SJSA1 (cell line): Measurements from ENCODE around the gene CENPF. TPM values are rescaled to one million over a fixed set of nuclear protein-coding genes. Genes with fewer than 3 reads are reported as not detected.
"Not testable (repeated sequence)": the region's sequence is repeated elsewhere in the genome, so short reads cannot be mapped to it uniquely, and the experiment has no call there.

Source experiments
- DNase-seq, 2 experiments: peaks; one replicate each; pipeline ENCODE4 v3.0.0-alpha.2; 2015 to 2020; ENCODE audit warnings: low spot score in 2 of 2, low read depth in 1 of 2
- H3K27ac ChIP-seq: fragments of 250-450 bp; sonication (Bioruptor Pico); 2 replicates; pipeline ENCODE4 v1.5.1; 2020; ENCODE audit warnings: mild to moderate bottlenecking, moderate library complexity
- H3K27me3 ChIP-seq: fragments of 250-450 bp; sonication (Bioruptor Pico); replicated peaks from 2 replicates; pipeline ENCODE4 v1.5.1; 2020; ENCODE audit warnings: mild to moderate bottlenecking, moderate library complexity
- H3K36me3 ChIP-seq: fragments of 250-450 bp; sonication (Bioruptor Pico); 2 replicates; pipeline ENCODE4 v1.5.1; 2020; ENCODE audit warnings: mild to moderate bottlenecking
- H3K4me1 ChIP-seq: fragments of 250-450 bp; sonication (Bioruptor Pico); replicated peaks from 2 replicates; pipeline ENCODE4 v1.6.1; 2021; ENCODE audit warnings: mild to moderate bottlenecking
- H3K4me3 ChIP-seq: fragments of 250-450 bp; sonication (Bioruptor Pico); 2 replicates; pipeline ENCODE4 v1.5.1; 2020; ENCODE audit warnings: mild to moderate bottlenecking
- H3K9me3 ChIP-seq: fragments of 250-450 bp; sonication (Bioruptor Pico); replicated peaks from 2 replicates; pipeline ENCODE4 v1.5.1; 2020; ENCODE audit warnings: mild to moderate bottlenecking
- total RNA-seq: library from RNA; depleted of rRNA; stranded (reverse); fragments of >200 nt; shearing (Covaris generic); gene quantifications from 2 replicates; pipeline ENCODE4 v1.2.3, GENCODE V29; 2014

CENPF gene
- total RNA-seq, 1 experiment from 2014 or later = 182 TPM

GRCh38 chr1:214664651-214665433 is 61.8 kb downstream of the CENPF start:
- no peak for DNase-seq
- Histone ChIP-seq H3K36me3 (peaks cover 96% of the 10 kb centered on the region), H3K27ac (no peak overlapping the region)

GRCh38 chr1:214665606-214666110 is 62.7 kb downstream of the CENPF start:
- no peaks in the 10 kb centered on the region for H3K9me3 ChIP-seq

More at GRCh38 chr1:214664651-214665433, 61.8 kb downstream of the CENPF start:
- Histone ChIP-seq H3K9me3 (no peaks in the 10 kb centered on the region), H3K4me3 (no peak overlapping the region), H3K4me1 (no peaks in the 10 kb centered on the region), H3K27me3 (no peaks in the 10 kb centered on the region)

GRCh38 chr1:214666674-214667073 is 63.7 kb downstream of the CENPF start:
- H3K4me3 ChIP-seq = no peak overlapping the region
- no peaks in the 10 kb centered on the region for H3K4me1 ChIP-seq
- DNase-seq = no peak
- peaks cover 87% of the 10 kb centered on the region for H3K36me3 ChIP-seq
- H3K9me3 ChIP-seq = no peaks in the 10 kb centered on the region
- no peaks in the 10 kb centered on the region for H3K27me3 ChIP-seq
- no peak overlapping the region for H3K27ac ChIP-seq

More at GRCh38 chr1:214665606-214666110, 62.7 kb downstream of the CENPF start:
- H3K4me3 ChIP-seq = no peak overlapping the region
- no peaks in the 10 kb centered on the region for H3K4me1 ChIP-seq
- no peak for DNase-seq
- no peaks in the 10 kb centered on the region for H3K27me3 ChIP-seq
- peaks cover 96% of the 10 kb centered on the region for H3K36me3 ChIP-seq
- H3K27ac ChIP-seq = no peak overlapping the region

- no peaks in the 10 kb centered on the region for H3K27me3 ChIP-seq
- no peaks in the 10 kb centered on the region for H3K9me3 ChIP-seq
- no peaks in the 10 kb centered on the region for H3K4me1 ChIP-seq
- H3K36me3 ChIP-seq = peaks cover 64% of the 10 kb centered on the region
- no peak overlapping the region for H3K27ac ChIP-seq
- no peak for DNase-seq
- H3K4me3 ChIP-seq = no peak overlapping the region
Observed at GRCh38 chr1:214670098-214670497, 67.1 kb downstream of the CENPF start.

- not testable (repeated sequence) for H3K4me3 ChIP-seq, DNase-seq, H3K9me3 ChIP-seq, H3K4me1 ChIP-seq, H3K27me3 ChIP-seq, H3K27ac ChIP-seq
- peaks cover 34% of the 10 kb centered on the region for H3K36me3 ChIP-seq
Observed at GRCh38 chr1:214673029-214673428, 70.0 kb downstream of the CENPF start.

DNA sequence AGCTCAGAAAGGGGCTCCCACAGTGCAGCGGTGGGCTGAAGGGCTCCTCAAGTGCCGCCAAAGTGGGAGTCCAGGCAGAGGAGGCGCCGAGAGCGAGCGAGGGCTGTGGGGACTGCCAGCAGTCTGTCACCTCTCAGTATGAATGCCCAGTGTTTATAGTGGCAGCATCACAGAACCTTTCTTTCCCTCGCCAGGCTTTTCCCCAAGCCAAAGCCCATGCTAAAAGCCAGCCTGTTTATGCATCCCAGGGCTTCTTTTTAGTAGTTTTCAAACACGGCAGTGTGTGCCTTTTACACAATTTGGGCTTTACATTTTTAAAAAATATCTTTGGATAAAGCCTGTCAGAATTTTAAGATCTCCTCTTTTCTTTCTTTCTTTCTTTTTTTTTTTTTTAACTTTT is 70.6 kb downstream of the CENPF start:
- no peaks in the 10 kb centered on the region; the same call in 1 of the 2 replicates for H3K27me3 ChIP-seq
- H3K36me3 ChIP-seq = peaks cover 29% of the 10 kb centered on the region
- H3K4me1 ChIP-seq = no peaks in the 10 kb centered on the region
- DNase-seq = no peak
- H3K27ac ChIP-seq = no peak overlapping the region
- H3K4me3 ChIP-seq = no peak overlapping the region
- no peaks in the 10 kb centered on the region for H3K9me3 ChIP-seq

DNA sequence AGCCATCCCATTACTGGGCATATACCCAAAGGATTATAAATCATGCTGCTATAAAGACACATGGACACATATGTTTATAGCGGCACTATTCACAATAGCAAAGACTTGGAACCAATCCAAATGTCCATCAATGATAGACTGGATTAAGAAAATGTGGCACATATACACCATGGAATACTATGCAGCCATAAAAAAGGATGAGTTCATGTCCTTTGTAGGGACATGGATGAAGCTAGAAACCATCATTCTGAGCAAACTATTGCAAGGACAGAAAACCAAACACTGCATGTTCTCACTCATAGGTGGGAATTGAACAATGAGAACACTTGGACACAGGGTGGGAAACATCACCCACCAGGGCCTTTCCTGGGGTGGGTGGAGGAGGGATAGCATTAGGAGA is 72.5 kb downstream of the CENPF start:
- not testable (repeated sequence) for H3K27ac ChIP-seq, H3K4me3 ChIP-seq, H3K36me3 ChIP-seq, H3K9me3 ChIP-seq, DNase-seq, H3K4me1 ChIP-seq, H3K27me3 ChIP-seq

DNA sequence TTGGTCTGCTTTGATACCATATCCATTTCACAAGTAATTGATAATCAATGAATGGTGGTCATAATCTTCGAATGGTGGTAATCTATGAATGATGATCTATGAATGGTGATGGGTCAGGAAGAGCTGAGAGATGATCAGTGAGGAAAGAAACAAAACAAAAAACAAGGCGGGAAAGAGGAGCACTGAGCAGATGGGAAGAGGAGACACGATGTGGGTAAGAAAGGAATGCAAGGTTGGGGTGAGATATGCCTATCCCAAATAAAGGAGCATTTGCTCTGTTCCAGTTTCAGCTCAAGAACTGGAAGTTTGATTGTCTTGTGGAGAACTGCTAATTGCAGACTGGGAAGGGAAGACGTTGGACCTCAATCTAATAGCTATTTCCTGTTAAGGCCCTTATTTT is 73.8 kb downstream of the CENPF start:
- DNase-seq = no peak
- H3K4me1 ChIP-seq = no peaks in the 10 kb centered on the region
- peaks cover 7% of the 10 kb centered on the region; the same call in 1 of the 2 replicates for H3K36me3 ChIP-seq
- no peak overlapping the region for H3K27ac ChIP-seq
- H3K9me3 ChIP-seq = no peaks in the 10 kb centered on the region
- H3K4me3 ChIP-seq = no peak overlapping the region
- H3K27me3 ChIP-seq = no peaks in the 10 kb centered on the region; the same call in none of the 2 replicates

DNA sequence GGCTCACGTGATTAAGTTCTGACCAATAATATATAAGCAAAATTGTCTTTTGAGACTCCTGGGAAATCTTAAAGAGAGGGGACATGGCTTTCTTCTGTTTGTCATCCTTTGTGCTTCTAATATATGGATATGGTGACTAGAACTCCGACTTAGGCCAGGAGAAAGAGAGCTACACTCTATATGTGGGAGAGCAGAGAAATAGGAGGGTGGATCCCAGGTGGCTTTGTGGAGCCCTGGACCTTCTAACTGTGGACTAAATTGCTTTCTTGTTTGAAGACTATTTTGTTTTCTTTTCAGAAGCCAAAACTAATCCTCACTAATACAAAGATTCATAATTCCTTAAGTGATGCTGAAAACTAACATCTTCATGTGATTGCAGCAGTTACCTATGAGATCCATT is 75.0 kb downstream of the CENPF start:
- no peak for DNase-seq
- no peaks in the 10 kb centered on the region for H3K4me1 ChIP-seq
- no peaks in the 10 kb centered on the region; the same call in none of the 2 replicates for H3K27me3 ChIP-seq
- H3K4me3 ChIP-seq = no peak overlapping the region
- H3K27ac ChIP-seq = no peak overlapping the region
- no peaks in the 10 kb centered on the region for H3K9me3 ChIP-seq
- no peaks in the 10 kb centered on the region; the same call in 1 of the 2 replicates for H3K36me3 ChIP-seq

GRCh38 chr1:214678386-214678785 is 75.4 kb downstream of the CENPF start:
- DNase-seq = no peak
- Histone ChIP-seq H3K27me3 (no peaks in the 10 kb centered on the region; the same call in none of the 2 replicates), H3K9me3 (no peaks in the 10 kb centered on the region), H3K4me3 (no peak overlapping the region), H3K27ac (no peak overlapping the region), H3K36me3 (no peaks in the 10 kb centered on the region; the same call in 1 of the 2 replicates), H3K4me1 (no peaks in the 10 kb centered on the region)

DNA sequence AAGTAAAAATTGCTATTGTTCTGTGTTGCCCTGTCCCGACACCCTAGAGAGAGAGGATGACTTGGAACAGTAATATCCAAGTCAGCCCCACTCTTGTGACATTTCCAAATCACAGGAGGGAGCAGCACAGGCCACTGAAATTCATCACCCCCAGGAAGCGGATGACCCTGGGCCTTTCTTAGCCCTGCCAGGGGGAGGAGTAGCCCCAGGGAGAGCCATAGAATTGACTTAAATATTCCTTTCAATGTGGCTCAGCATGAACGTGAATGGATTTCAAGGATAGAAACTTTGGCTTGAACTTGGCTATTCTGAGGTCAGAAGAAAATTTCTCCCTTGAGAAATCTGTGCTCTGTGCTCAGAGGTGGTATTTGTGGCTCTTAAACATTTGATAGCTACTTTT is 80.6 kb downstream of the CENPF start:
- no peak overlapping the region for H3K27ac ChIP-seq
- H3K4me3 ChIP-seq = no peak overlapping the region
- no peak for DNase-seq
- no peaks in the 10 kb centered on the region for H3K4me1 ChIP-seq
- no peaks in the 10 kb centered on the region for H3K9me3 ChIP-seq
- H3K36me3 ChIP-seq = no peaks in the 10 kb centered on the region; the same call in 1 of the 2 replicates
- H3K27me3 ChIP-seq = peaks cover 15% of the 10 kb centered on the region; the same call in 1 of the 2 replicates

DNA sequence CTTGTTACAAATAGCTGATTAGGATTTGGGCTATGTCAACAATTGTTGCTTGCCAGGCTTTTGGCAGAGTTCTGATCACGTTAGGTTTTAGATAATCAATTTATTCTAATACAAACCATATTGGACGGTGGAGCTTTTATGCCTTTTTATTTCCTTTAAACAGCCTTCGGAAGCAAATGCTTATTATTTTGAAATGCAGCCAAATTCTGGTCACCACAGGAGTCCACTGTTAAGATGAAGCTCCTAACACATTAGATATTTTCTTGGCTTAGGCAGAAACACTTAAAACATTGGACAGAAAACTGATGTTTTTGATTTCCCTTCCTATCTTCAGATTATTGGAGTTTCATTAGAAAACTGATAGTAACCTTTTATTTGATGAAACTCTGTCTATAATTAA is 82.9 kb downstream of the CENPF start:
- no peak overlapping the region for H3K4me3 ChIP-seq
- 0 out of 2 replicates have a peak, but pooled peaks cover 15% of the 10 kb centered on the region for H3K27me3 ChIP-seq
- DNase-seq = no peak
- no peaks in the 10 kb centered on the region for H3K9me3 ChIP-seq
- no peak overlapping the region for H3K27ac ChIP-seq
- H3K4me1 ChIP-seq = no peaks in the 10 kb centered on the region
- H3K36me3 ChIP-seq = no peaks in the 10 kb centered on the region

GRCh38 chr1:214686497-214686896 is 83.5 kb downstream of the CENPF start:
- Histone ChIP-seq H3K36me3 (no peaks in the 10 kb centered on the region), H3K27ac (no peak overlapping the region), H3K27me3 (0 out of 2 replicates have a peak, but pooled peaks cover 15% of the 10 kb centered on the region), H3K4me3 (no peak overlapping the region), H3K4me1 (no peaks in the 10 kb centered on the region), H3K9me3 (no peaks in the 10 kb centered on the region)
- DNase-seq = no peak

DNA sequence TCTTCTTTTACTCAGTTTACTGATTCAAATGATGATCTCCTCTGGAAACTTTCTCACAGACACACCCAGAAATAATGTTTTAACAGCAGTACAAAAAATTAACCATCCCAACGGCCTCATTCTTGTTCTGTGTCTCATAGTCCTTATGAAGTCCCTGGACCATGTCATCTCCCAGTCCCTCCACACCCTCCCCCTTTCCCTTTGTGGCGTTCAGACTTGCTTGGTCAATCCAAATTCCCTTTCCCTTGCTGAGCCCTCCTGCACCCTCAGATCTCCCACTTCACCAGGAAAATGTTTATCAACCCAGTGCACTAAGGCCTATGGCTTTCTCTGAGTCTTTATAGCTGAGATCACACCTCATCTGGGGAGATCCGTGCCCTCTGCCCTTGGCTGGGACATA is 85.9 kb downstream of the CENPF start:
- Histone ChIP-seq H3K36me3 (no peaks in the 10 kb centered on the region), H3K27me3 (0 out of 2 replicates have a peak, but pooled peaks cover 11% of the 10 kb centered on the region), H3K4me1 (no peaks in the 10 kb centered on the region), H3K9me3 (no peaks in the 10 kb centered on the region), H3K4me3 (no peak overlapping the region), H3K27ac (no peak overlapping the region)
- no peak for DNase-seq
